GM10266 (cell line): Measurements from ENCODE around the gene RNFT2.

ENCODE experiments used
- DNase-seq: peaks from one replicate; pipeline ENCODE4 v3.0.0; 2012; ENCODE audit errors: extremely low spot score
- TF ChIP-seq, protein P1 (sequence below): IDR thresholded peaks from 2 replicates; pipeline ENCODE4 v1.5.1; 2012; ENCODE audit warnings: mild to moderate bottlenecking, low read depth; ENCODE audit not compliant: control insufficient read depth, insufficient read depth; ENCODE audit errors: missing control alignments

RNFT2 gene

DNA sequence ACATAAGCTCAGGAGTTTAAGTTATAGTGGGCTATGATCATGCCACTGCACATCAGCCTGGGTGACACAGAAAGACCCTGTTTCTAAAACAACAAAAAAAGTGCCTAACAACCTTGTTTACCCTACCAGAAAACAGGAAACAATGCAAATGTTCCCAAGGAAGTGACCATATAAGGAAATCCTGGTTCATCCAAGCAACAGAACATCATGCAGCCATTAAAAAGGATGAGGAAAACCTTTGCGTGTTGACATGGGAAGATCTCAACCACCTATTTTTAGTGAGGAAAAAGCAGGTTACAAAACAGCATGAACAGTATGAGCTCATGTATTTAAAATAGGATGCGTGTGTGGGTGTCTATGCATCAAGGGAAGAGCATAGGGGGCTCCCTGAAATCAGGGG lies 129.4 kb downstream of the RNFT2 start:
- TF ChIP-seq, protein P1, sequence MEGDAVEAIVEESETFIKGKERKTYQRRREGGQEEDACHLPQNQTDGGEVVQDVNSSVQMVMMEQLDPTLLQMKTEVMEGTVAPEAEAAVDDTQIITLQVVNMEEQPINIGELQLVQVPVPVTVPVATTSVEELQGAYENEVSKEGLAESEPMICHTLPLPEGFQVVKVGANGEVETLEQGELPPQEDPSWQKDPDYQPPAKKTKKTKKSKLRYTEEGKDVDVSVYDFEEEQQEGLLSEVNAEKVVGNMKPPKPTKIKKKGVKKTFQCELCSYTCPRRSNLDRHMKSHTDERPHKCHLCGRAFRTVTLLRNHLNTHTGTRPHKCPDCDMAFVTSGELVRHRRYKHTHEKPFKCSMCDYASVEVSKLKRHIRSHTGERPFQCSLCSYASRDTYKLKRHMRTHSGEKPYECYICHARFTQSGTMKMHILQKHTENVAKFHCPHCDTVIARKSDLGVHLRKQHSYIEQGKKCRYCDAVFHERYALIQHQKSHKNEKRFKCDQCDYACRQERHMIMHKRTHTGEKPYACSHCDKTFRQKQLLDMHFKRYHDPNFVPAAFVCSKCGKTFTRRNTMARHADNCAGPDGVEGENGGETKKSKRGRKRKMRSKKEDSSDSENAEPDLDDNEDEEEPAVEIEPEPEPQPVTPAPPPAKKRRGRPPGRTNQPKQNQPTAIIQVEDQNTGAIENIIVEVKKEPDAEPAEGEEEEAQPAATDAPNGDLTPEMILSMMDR = no peak
- DNase-seq = no peak

- TF ChIP-seq, protein P1 = no peak
- DNase-seq = no peak
These were observed 132.2 kb downstream of the RNFT2 start for GRCh38 chr12:116870306-116870705.

DNA sequence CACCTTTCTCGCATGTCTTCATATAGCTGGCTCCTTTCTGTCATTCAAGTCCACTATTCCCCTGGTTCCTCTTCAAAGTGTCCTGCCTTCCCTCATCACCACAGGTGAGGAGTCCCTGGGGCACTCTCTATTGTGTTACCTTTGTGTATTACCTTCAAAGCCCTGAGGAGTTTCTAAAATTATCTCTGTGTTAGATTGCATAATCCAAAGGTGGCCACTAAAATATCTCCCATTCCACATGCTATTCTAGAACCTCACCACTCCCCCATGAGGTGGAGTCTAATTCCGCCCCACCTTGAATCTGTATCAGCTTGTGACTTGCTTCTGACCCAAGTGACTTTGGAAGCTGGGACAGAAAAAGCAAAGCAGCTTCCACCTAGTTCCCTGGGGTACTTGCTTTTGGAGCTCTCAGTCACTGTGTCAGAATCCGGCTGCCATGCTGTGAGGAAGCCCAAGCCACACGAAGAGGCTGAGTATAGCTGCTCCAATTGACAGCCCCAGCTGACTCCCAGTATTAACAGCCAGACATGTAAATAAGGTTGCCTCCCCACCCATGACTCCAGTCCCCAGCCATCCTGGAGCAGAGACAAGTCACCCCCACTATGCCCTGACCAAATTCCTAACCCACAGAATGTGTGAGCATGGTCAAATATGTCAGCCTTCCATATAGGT lies 136.3 kb downstream of the RNFT2 start:
- TF ChIP-seq, protein P1 = no peak

GRCh38 chr12:116876151-116876869 lies 138.2 kb downstream of the RNFT2 start:
- DNase-seq = no peak
- TF ChIP-seq, protein P1 = no peak

More for the DNA sequence above, 136.3 kb downstream of the RNFT2 start:
- no peak for DNase-seq

GRCh38 chr12:116878567-116879508 lies 140.7 kb downstream of the RNFT2 start:
- TF ChIP-seq, protein P1 = no peak
- DNase-seq = no peak

DNA sequence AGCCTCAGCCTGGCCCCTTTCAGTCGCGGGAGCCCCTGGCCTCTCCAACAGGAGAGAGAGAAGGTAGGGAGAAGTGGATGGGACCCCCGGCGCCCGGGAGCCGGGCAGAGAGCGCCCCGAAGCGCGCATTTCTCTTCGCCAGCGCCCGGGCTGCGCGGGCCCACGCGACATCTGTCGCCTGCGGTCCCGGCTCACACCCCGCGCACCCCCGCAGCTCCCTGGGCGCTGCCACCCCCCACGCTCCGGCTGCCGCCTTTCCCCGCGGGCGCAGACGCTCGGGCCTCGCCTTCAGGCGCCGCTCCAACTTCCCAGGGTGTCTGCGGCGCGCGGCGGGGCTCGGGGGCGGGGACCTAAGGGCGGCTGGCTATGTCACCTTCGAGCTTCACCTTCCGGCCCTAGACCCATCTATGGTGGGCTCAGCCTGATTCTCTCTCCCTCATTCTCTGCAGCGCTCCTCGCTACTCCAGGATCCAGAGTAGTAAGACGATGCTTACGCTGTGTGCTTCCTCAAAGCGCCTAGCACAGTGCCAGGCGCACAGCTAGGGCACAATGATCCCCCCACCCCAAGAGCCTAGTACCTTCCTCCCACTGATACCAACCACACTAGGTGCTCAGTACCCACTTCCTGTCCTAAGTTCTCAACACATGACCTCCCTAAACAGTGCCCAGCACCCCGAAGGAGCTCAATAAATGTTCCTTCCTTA lies 141.5 kb downstream of the RNFT2 start:
- DNase-seq = no peak
- TF ChIP-seq, protein P1 = no peak
